ENCODE measurements around the gene GRIK3.
"Not testable (repeated sequence)": the region's sequence is repeated elsewhere in the genome, so short reads cannot be mapped to it uniquely, and the experiment has no call there.

The GRIK3 gene

DNA sequence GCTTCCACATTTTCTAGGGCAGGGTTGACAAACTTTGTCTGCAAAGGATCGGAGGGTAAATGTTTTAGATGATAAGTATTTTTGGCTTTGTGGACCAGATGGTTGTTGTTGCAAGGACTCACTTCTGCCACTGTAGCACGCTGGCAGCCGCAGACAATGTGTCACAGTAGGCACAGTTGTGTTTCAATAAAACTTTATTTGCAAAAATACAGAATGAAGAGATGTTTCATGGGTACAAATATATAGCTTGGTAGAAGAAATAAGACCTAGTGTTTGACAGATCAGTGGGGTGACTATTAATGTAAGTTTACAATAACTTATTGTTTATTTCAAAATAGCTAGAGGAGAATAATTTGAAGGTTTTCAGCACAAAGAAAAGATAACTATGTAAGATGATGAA, 127.8 kb downstream of the GRIK3 start:
- H3K27me3 ChIP-seq (ENCODE audit: control insufficient read depth, low read length): peaks cover 4% of the 10 kb centered on the region; the same call in 1 of the 2 replicates
- no peak overlapping the region for H3K4me2 ChIP-seq (ENCODE audit: low read length)
- H3K4me1 ChIP-seq (ENCODE audit: control insufficient read depth, low read length): no peaks in the 10 kb centered on the region
- TF ChIP-seq, protein P1, sequence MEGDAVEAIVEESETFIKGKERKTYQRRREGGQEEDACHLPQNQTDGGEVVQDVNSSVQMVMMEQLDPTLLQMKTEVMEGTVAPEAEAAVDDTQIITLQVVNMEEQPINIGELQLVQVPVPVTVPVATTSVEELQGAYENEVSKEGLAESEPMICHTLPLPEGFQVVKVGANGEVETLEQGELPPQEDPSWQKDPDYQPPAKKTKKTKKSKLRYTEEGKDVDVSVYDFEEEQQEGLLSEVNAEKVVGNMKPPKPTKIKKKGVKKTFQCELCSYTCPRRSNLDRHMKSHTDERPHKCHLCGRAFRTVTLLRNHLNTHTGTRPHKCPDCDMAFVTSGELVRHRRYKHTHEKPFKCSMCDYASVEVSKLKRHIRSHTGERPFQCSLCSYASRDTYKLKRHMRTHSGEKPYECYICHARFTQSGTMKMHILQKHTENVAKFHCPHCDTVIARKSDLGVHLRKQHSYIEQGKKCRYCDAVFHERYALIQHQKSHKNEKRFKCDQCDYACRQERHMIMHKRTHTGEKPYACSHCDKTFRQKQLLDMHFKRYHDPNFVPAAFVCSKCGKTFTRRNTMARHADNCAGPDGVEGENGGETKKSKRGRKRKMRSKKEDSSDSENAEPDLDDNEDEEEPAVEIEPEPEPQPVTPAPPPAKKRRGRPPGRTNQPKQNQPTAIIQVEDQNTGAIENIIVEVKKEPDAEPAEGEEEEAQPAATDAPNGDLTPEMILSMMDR (IDR thresholded peaks at IDR 0.05; ENCODE audit: low read depth, low read length, poor library complexity, severe bottlenecking): no peak
- no peak for TF ChIP-seq EZH2phosphoT487 (IDR thresholded peaks at IDR 0.05; ENCODE audit: borderline replicate concordance, low read length)
- H3K9me3 ChIP-seq (ENCODE audit: control insufficient read depth, insufficient read depth, low read length): no peaks in the 10 kb centered on the region
- no peaks in the 10 kb centered on the region for H3K36me3 ChIP-seq (ENCODE audit: control insufficient read depth, low read length)
- no peak overlapping the region for H3K27ac ChIP-seq (ENCODE audit: low read depth, low read length)
- no peaks in the 10 kb centered on the region for H3F3A ChIP-seq (ENCODE audit: control insufficient read depth, insufficient read depth)
- H4K20me1 ChIP-seq (ENCODE audit: control insufficient read depth, insufficient read depth, low read depth, low read length): no peaks in the 10 kb centered on the region
- H3K79me2 ChIP-seq (ENCODE audit: control insufficient read depth, low read length): no peaks in the 10 kb centered on the region
- H3K9me2 ChIP-seq (replicated peaks; ENCODE audit: control insufficient read depth, low read length): no peaks in the 10 kb centered on the region
- H3K4me3 ChIP-seq (ENCODE audit: low read length): no peak overlapping the region

DNA sequence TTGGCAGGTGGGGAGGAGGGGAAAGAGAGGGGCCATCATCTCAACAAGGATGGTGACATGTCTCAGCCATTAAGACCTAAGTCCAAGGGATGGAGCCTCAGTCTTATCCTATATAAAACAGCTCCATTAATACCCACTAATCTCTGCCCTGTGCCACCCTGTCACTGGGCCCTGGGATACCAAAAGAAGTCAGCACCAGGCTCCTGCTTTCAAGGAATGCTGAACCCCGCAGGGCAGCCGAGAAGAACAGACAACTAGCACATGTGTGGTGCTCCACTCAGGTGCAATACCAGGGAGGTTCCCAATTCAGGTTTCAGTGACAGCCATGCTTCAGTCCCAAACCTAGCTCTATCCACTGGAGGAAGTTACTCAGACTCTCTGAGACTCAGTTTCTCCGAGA, 128.4 kb downstream of the GRIK3 start:
- Histone ChIP-seq H3K79me2 (ENCODE audit: control insufficient read depth, low read length) (no peaks in the 10 kb centered on the region), H3K9me3 (ENCODE audit: control insufficient read depth, insufficient read depth, low read length) (no peaks in the 10 kb centered on the region), H3K27me3 (ENCODE audit: control insufficient read depth, low read length) (peaks cover 4% of the 10 kb centered on the region; the same call in 1 of the 2 replicates), H4K20me1 (ENCODE audit: control insufficient read depth, insufficient read depth, low read depth, low read length) (no peaks in the 10 kb centered on the region), H3K36me3 (ENCODE audit: control insufficient read depth, low read length) (no peaks in the 10 kb centered on the region), H3K4me3 (ENCODE audit: low read length) (no peak overlapping the region), H3K4me1 (ENCODE audit: control insufficient read depth, low read length) (no peaks in the 10 kb centered on the region), H3K9me2 (replicated peaks; ENCODE audit: control insufficient read depth, low read length) (no peaks in the 10 kb centered on the region), H3F3A (ENCODE audit: control insufficient read depth, insufficient read depth) (no peaks in the 10 kb centered on the region), H3K4me2 (ENCODE audit: low read length) (no peak overlapping the region), H3K27ac (ENCODE audit: low read depth, low read length) (no peak overlapping the region)
- no peak for TF ChIP-seq EZH2phosphoT487 (IDR thresholded peaks at IDR 0.05; ENCODE audit: borderline replicate concordance, low read length)
- TF ChIP-seq, protein P1 (IDR thresholded peaks at IDR 0.05; ENCODE audit: low read depth, low read length, poor library complexity, severe bottlenecking): no peak

DNA sequence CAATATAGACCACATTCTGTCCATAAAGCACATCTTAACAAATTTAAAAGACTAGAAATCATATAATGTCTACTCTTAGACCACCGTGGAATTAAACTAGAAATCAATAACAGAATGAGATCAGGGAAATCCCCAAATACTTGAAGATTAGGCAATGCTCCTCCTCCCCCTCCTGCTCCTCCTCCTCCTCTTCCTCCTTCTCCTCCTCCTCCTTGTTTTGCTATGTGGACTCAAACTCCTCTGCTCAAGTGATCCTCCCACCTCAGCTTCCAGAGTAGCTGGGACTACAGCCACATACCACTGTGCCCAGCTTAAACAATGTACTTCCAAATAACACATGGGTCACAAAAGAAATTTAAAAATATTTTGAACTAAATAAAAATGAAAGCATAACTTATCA, 134.2 kb downstream of the GRIK3 start:
- Histone ChIP-seq H3K4me2 (ENCODE audit: low read length) (no peak overlapping the region), H3K9me3 (ENCODE audit: control insufficient read depth, insufficient read depth, low read length) (no peaks in the 10 kb centered on the region), H3K27ac (ENCODE audit: low read depth, low read length) (no peak overlapping the region), H3K36me3 (ENCODE audit: control insufficient read depth, low read length) (no peaks in the 10 kb centered on the region), H3K9me2 (replicated peaks; ENCODE audit: control insufficient read depth, low read length) (no peaks in the 10 kb centered on the region), H3K4me3 (ENCODE audit: low read length) (no peak overlapping the region), H3K4me1 (ENCODE audit: control insufficient read depth, low read length) (no peaks in the 10 kb centered on the region), H3F3A (ENCODE audit: control insufficient read depth, insufficient read depth) (no peaks in the 10 kb centered on the region), H3K27me3 (ENCODE audit: control insufficient read depth, low read length) (peaks cover 4% of the 10 kb centered on the region; the same call in 1 of the 2 replicates), H3K79me2 (ENCODE audit: control insufficient read depth, low read length) (no peaks in the 10 kb centered on the region), H4K20me1 (ENCODE audit: control insufficient read depth, insufficient read depth, low read depth, low read length) (no peaks in the 10 kb centered on the region)
- TF ChIP-seq, protein P1 (IDR thresholded peaks at IDR 0.05; ENCODE audit: low read depth, low read length, poor library complexity, severe bottlenecking): no peak
- no peak for TF ChIP-seq EZH2phosphoT487 (IDR thresholded peaks at IDR 0.05; ENCODE audit: borderline replicate concordance, low read length)

DNA sequence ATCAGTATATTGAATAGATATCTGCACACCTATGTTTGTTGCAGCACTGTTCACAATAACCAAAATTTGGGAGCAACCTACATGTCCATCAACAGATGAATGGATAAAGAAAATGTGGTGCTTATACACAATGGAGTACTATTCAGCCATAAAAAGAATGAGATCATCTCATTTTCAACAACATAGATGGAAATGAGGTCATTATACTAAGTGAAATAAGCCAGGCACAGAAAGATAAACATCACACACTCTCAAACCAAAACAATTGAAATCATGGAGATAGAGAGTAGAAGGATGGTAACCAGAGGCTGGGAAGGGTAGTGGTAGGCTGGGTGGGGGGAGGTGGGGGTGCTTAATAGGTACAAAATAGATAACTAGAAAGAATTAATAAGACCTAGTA, 136.5 kb downstream of the GRIK3 start:
- H3K4me2 ChIP-seq (ENCODE audit: low read length); H3K4me3 ChIP-seq (ENCODE audit: low read length); H3F3A ChIP-seq (ENCODE audit: control insufficient read depth, insufficient read depth); H3K9me3 ChIP-seq (ENCODE audit: control insufficient read depth, insufficient read depth, low read length); H3K27ac ChIP-seq (ENCODE audit: low read depth, low read length); H3K27me3 ChIP-seq (ENCODE audit: control insufficient read depth, low read length); H3K9me2 ChIP-seq (replicated peaks; ENCODE audit: control insufficient read depth, low read length); H3K4me1 ChIP-seq (ENCODE audit: control insufficient read depth, low read length); H3K36me3 ChIP-seq (ENCODE audit: control insufficient read depth, low read length); H4K20me1 ChIP-seq (ENCODE audit: control insufficient read depth, insufficient read depth, low read depth, low read length); H3K79me2 ChIP-seq (ENCODE audit: control insufficient read depth, low read length): not testable (repeated sequence)

Data from DOHH2 (cell line).